Aorta (tissue), 5 donors: ENCODE measurements around the gene EPN2. TPM values are rescaled to one million over a fixed set of nuclear protein-coding genes. Genes with fewer than 3 reads are reported as not detected.
A peak's percentile ranks its signal among the peaks of the same experiment; 100 is the strongest.

Experiments
- ATAC-seq: fragments of 200-7000 bp; cut with Tn5 transposase; one replicate; pipeline ENCODE4 v1.9.1; 2022; ENCODE audit warnings: moderate library complexity; ENCODE audit not compliant: low FRiP score
- DNase-seq, 2 donors: peaks; one replicate each; pipeline ENCODE4 v3.0.0-alpha.2; 2020
- H3K27ac ChIP-seq, 2 donors: one replicate each; pipeline ENCODE4 v1.5.1; 2013; ENCODE audit warnings: low read length in 2 of 2, mild to moderate bottlenecking in 2 of 2, moderate library complexity in 2 of 2, control low read depth in 1 of 2, inconsistent platforms in 1 of 2, low read depth in 1 of 2
- H3K27me3 ChIP-seq, 2 donors: one replicate each; pipeline ENCODE4 v1.6.1; 2013; ENCODE audit warnings: control low read depth in 1 of 2, low read length in 1 of 2, mild to moderate bottlenecking in 1 of 2, moderate library complexity in 1 of 2; ENCODE audit not compliant: insufficient read depth in 2 of 2, control insufficient read depth in 1 of 2
- H3K36me3 ChIP-seq, 2 donors: one replicate each; pipeline ENCODE4 v1.6.1; 2013; ENCODE audit warnings: control low read depth in 1 of 2, low read length in 1 of 2, mild to moderate bottlenecking in 1 of 2; ENCODE audit not compliant: insufficient read depth in 2 of 2, control insufficient read depth in 1 of 2
- H3K4me1 ChIP-seq, 2 donors: one replicate each; pipeline ENCODE4 v1.6.1; 2013; ENCODE audit warnings: low read length in 2 of 2, control low read depth in 1 of 2, mild to moderate bottlenecking in 1 of 2, moderate library complexity in 1 of 2; ENCODE audit not compliant: insufficient read depth in 2 of 2, control insufficient read depth in 1 of 2
- H3K4me3 ChIP-seq, 2 donors: one replicate each; pipeline ENCODE4 v1.5.1; 2013; ENCODE audit warnings: low read length in 2 of 2, control low read depth in 1 of 2, mild to moderate bottlenecking in 1 of 2
- H3K9me3 ChIP-seq: one replicate; pipeline ENCODE4 v1.6.1; 2013; ENCODE audit warnings: mild to moderate bottlenecking, low read length; ENCODE audit not compliant: control insufficient read depth
- WGBS, 2 donors: extraction: QIAGEN DNeasy Blood & Tissue Kit; methylation state at CpG; one replicate each; pipeline ENCODE4 v1.1.7; 2013; 5-methylcytosine and 5-hydroxymethylcytosine counted together
- intact Hi-C, 2 donors: fragments of 100-400 bp; cut with DNase I; formaldehyde crosslinking; loops; one replicate each; pipeline versions ENCODE4 v1.14.2 to v1.15.0; 2022
- polyA plus RNA-seq, 2 donors: library from polyadenylated mRNA; stranded (reverse); fragments of 200-250 nt; gene quantifications; one replicate each; pipeline ENCODE4 v1.2.3, GENCODE V29; 2013
- total RNA-seq, 2 donors: library from RNA; stranded (reverse); fragmentation: NEBNext Ultra II Directional; extraction: Animal tissue kit (Norgen Biotek cat#: 25700); gene quantifications; one replicate each; pipeline ENCODE4 v1.2.1, GENCODE V29; 2021
- donor health status: healthy with polysubstance abuse.
- donor health status: Bipolar disorder and iron deficiency.
- donor health status: DM: no; HTN: no; CAD: no.
- donor health status: DM: no; HTN: no; CAD: no.
- donor health status: DM: yes; HTN: yes; CAD: no.

Gene EPN2
- total and polyA plus RNA-seq, 4 donors = 8.6 to 67.7 (median 40.1) TPM

DNA sequence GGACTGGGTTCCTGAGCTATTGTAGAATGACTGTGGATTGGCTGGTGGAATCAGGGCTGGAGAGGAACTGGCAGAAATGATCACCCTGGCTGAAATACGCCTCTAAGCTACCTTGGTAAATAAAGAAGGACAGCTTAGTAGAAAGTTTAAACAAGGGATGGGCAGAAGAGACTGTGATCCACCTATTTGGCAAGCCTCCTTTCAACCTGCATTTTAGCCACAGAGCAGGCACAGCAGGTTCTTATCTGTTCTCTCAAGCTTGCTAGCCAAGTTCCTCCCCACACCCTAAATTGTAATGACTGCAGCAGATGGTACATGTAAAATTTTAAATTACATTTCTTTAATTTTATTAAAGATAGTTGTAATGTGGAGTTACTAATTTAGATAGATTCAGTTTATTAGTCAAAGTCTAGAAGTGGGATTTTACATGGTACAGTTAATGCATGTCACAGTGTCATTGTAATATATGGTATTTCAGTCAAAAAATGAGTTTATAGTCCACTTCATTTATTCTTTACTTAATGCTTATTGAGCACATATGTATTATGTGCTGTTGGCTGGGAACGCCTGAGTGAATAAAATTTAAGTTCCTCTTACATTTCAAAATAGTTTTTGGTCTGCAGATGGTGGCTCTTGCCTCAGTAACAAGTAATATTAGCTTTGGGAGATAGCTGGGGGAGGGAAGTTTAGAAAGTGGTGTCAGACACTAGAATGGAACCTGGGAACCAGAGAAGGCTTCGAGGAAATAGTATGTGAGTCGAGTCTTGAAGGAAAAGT, 11.2 kb downstream of the EPN2 start:
- Histone ChIP-seq H3K27ac (peak overlapping the region in 1 of 2 donors; percentile 26), H3K9me3 (no peaks in the 10 kb centered on the region), H3K4me3 (no peak overlapping the region), H3K27me3 (peaks cover 0 to 2% of the 10 kb centered on the region in 2 donors), H3K36me3 (no peaks in the 10 kb centered on the region), H3K4me1 (peaks cover 2 to 6% of the 10 kb centered on the region in 2 donors)
- intact Hi-C loops = no loop called here
- no peak for ATAC-seq
- WGBS, 2 donors = 66 to 80% methylated on average over 4 of the region's 4 CpGs
- DNase-seq = no peak

DNA sequence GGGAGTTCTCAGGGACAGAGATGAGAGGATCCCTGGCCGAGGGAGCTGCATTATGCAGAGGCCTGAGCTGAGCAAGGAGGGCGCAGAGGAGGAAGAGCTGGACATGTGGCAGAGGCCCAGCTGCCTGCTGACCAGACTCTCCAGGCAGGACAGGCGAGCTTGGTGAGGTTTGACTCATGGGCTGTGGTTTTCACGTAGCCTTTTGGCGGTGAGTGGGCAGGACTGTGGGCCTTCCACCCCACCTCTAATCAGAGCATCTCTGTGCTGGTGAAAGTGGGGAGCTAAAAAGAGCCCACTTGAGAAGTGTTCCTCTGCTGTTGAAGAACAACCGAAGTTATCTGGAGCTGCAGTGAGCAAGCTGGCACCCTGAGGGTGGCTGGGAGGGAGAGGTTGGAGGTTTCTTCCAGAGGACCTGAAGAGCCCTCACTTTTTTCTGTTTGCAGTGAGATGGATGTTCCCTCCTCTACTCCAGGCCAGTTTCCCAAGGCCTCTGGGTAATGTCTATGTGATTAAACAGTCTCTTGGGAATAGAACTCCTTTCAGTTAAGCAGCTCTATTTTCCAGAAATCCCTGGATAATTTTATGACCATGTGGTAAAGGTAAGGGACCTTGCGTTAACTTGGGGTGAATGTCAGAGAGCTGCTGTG, 11.9 kb downstream of the EPN2 start:
- WGBS, 2 donors = 17 to 20% methylated on average over 7 of the region's 7 CpGs
- DNase-seq (peak; percentile 82 to 85), ATAC-seq (peak; percentile 63)
- H3K9me3 ChIP-seq = no peaks in the 10 kb centered on the region
- H3K27me3 ChIP-seq = peaks cover 0 to 2% of the 10 kb centered on the region in 2 donors
- no peaks in the 10 kb centered on the region for H3K36me3 ChIP-seq
- H3K4me3 ChIP-seq = no peak overlapping the region
- H3K27ac ChIP-seq = peak overlapping the region in 1 of 2 donors; percentile 37
- peaks cover 2 to 6% of the 10 kb centered on the region in 2 donors for H3K4me1 ChIP-seq
- intact Hi-C loops = no loop called here

DNA sequence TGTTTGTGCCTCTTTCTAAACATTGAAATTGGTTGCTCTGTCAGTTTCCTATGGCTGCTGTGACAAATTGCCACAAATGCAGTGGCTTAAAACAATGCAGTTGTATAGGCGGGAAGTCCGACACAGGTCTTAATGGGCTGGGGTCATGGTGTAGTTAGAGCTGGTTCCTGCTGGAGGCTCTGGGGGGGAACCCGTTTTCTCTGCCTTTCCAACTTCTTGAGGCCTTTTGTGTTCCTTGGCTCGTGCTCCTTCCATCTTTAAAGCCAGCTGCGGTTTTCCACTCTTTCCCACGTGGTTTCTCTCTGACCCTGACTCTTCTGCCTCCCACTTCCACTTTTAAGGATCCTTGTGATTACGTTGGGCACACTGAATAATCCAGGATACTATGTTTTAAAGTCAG, 12.5 kb downstream of the EPN2 start:
- H3K4me1 ChIP-seq = peaks cover 2 to 6% of the 10 kb centered on the region in 2 donors
- intact Hi-C loops = no loop called here
- H3K9me3 ChIP-seq = no peaks in the 10 kb centered on the region
- H3K4me3 ChIP-seq = no peak overlapping the region
- H3K27ac ChIP-seq = peak overlapping the region in 1 of 2 donors; percentile 21
- peak; percentile 51 for ATAC-seq
- 7 to 12% methylated on average over 7 of the region's 7 CpGs for WGBS, 2 donors
- H3K36me3 ChIP-seq = no peaks in the 10 kb centered on the region
- peaks cover 0 to 2% of the 10 kb centered on the region in 2 donors for H3K27me3 ChIP-seq
- peak in 1 of 2 donors; percentile 50 for DNase-seq

DNA sequence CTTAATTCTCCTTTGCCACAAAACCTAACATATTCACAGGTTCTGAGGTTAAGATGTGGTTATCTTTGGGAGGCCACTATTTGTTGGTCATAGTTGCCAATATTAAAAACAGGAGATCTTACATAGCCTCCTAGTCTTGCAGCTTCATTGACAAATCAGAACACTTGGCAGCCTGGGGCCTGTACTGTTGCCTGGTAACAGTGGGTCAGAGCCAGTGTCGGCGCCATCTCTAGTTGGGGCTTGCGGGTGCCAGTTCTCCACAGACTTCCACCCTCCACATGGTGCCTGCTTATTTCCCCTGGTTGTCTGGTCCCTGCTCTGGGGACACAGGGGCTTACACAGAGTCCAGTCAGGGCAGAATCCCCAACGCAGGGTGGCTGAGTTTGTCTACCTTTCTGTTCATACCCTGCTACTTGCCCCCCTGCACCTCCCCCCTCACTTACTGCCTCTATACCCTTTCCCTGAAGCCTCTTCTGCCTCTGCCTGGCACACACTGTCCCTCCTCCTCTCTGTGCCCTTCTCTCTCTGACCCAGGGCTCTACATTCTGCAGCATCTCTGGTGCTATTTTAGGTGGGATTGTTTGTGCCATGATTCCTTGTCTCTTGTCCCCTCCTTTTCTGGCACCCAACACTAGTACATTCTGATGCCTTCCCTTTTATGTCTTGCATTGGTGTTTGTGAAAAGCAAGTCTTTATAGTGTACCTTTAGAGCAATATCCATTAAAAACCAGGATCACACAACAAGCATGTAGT, 13.4 kb downstream of the EPN2 start:
- Histone ChIP-seq H3K4me3 (no peak overlapping the region), H3K4me1 (peaks cover 2 to 6% of the 10 kb centered on the region in 2 donors), H3K27me3 (peaks cover 0 to 2% of the 10 kb centered on the region in 2 donors), H3K36me3 (no peaks in the 10 kb centered on the region), H3K9me3 (no peaks in the 10 kb centered on the region), H3K27ac (peak overlapping the region in 1 of 2 donors; percentile 50)
- 26 to 30% methylated on average over 4 of the region's 4 CpGs for WGBS, 2 donors
- peak; percentile 64 for ATAC-seq
- peak; percentile 60 to 80 for DNase-seq
- intact Hi-C loops = no loop called here

DNA sequence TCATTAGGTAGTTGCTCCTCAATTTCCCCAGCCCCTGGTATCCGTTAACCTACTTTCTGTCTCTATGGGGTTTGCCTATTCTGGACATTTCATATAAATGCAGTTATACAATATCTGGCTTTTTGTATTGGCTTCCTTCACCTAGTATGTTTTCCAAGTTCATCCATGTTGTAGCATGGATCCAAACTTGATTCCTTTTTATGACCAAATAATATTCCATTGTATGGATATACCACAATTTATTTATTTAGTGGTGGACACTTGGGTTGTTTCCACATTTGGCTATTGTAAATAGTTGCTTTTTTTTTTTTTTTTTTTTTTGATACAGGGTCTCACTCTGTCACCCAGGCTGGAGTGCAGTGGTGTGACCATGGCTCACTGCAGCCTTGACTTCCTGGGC, 15.9 kb downstream of the EPN2 start:
- Histone ChIP-seq H3K4me3 (no peak overlapping the region), H3K27ac (no peak overlapping the region), H3K9me3 (no peaks in the 10 kb centered on the region), H3K4me1 (peaks cover 2 to 5% of the 10 kb centered on the region in 2 donors), H3K27me3 (peaks cover 0 to 2% of the 10 kb centered on the region in 2 donors), H3K36me3 (no peaks in the 10 kb centered on the region)
- 94 to 96% methylated on average over 1 of the region's 1 CpG for WGBS, 2 donors
- ATAC-seq (no peak), DNase-seq (no peak)
- intact Hi-C loops = no loop called here

DNA sequence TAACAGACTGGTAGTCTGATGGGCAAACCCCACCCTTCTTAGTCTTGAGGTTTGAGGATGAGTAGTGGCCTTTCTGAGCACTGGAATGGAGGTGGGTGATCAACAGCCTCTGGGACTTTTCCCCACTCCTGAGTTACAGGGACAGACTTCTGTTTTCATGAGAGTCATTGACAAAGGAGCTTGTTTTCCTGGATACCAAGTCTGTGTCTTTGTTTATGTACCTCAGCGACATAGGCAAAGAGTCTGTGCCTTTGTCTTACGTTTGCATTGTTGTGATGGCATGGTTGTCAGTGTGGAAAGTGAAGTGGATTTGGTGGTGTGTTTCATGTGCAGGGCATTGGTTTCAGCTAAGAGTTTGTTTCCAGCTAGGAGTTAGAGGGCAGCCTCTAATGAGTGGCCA, 17.5 kb downstream of the EPN2 start:
- Histone ChIP-seq H3K36me3 (no peaks in the 10 kb centered on the region), H3K27me3 (peaks cover 0 to 2% of the 10 kb centered on the region in 2 donors), H3K9me3 (no peaks in the 10 kb centered on the region), H3K27ac (no peak overlapping the region), H3K4me3 (no peak overlapping the region), H3K4me1 (peaks cover 2% of the 10 kb centered on the region in 2 donors)
- intact Hi-C loops = loop anchor here in 1 of 2 donors (5.0 kb wide), 1 partner anchor 53 kb away; no protein-coding TSS in a partner anchor
- WGBS, 2 donors = 89 to 98% methylated on average over 2 of the region's 2 CpGs
- DNase-seq (no peak), ATAC-seq (no peak)

DNA sequence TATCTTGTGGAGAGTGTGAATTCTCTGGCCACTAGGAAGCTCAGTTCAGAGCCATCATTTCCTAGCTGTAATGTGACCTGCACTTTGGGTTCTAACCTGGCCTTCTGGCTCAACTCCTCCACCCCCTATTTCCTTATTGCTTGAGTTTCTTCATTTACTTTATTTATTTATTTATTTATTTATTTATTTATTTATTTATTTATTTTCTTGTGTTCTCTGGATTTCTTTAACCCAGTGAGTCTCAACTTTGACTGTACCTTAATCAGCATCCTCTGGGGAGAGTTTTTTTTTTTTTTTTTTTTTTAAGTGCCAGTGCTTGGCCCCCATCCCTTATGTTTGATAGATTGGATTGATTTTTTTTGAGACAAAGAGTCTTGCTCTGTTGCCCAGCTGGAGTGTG, 18.1 kb downstream of the EPN2 start:
- intact Hi-C loops = loop anchor here in 1 of 2 donors (5.0 kb wide), 1 partner anchor 52 kb away; no protein-coding TSS in a partner anchor
- Histone ChIP-seq H3K27ac (no peak overlapping the region), H3K4me1 (peaks cover under 1 to 2% of the 10 kb centered on the region in 2 donors), H3K9me3 (no peaks in the 10 kb centered on the region), H3K27me3 (peaks cover 0 to 2% of the 10 kb centered on the region in 2 donors), H3K4me3 (no peak overlapping the region), H3K36me3 (no peaks in the 10 kb centered on the region)
- DNase-seq (no peak), ATAC-seq (no peak)

DNA sequence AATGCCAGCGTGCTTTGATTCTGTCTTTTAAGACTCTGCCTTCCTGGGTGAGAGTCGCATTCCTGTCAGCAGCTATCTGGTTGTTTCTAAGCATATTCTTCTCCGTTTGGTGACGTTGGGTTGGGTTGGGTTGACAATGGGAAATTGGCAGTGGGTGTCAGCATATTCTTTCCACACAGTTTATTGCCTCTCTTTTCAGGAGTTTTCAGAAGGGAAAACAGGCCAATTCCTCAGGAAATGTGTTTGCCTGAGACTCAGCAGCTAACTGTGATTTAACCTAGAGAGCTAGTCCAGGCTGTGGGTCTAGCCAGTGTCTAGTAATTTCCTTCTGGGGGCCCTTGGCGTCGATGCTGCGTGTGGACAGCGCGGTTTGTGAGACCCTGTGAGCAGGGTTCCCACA, 21.2 kb downstream of the EPN2 start:
- Histone ChIP-seq H3K9me3 (no peaks in the 10 kb centered on the region), H3K36me3 (no peaks in the 10 kb centered on the region), H3K4me3 (no peak overlapping the region), H3K27me3 (no peaks in the 10 kb centered on the region), H3K4me1 (peaks cover 0 to 3% of the 10 kb centered on the region in 2 donors), H3K27ac (no peak overlapping the region)
- intact Hi-C loops = loop anchor here in 1 of 2 donors (5.0 kb wide), 1 partner anchor 49 kb away; no protein-coding TSS in a partner anchor
- DNase-seq = no peak
- ATAC-seq = no peak
- WGBS, 2 donors = 92 to 95% methylated on average over 9 of the region's 9 CpGs
